MM.1S (cell line): ENCODE data around the gene MYBPHL.

Experiments
- DNase-seq: peaks from one replicate; pipeline ENCODE4 v3.0.0-alpha.2; 2015
- H2AFZ ChIP-seq: fragments of 300-600 bp; sonication (generic); 2 replicates; pipeline ENCODE4 v1.6.0; 2016; ENCODE audit warnings: antibody characterized with exemption, low read length
- H3F3A ChIP-seq: fragments of 300-600 bp; sonication (generic); 2 replicates; pipeline ENCODE4 v1.6.1; 2016; ENCODE audit warnings: mild to moderate bottlenecking, antibody characterized with exemption, low read length, moderate library complexity, mixed read lengths; ENCODE audit not compliant: insufficient read depth
- H3K27ac ChIP-seq: fragments of 300-600 bp; sonication (generic); 2 replicates; pipeline ENCODE4 v1.5.1; 2016; ENCODE audit warnings: mild to moderate bottlenecking, low read length
- H3K27me3 ChIP-seq: fragments of 300-600 bp; sonication (generic); replicated peaks from 2 replicates; pipeline ENCODE4 v1.6.0; 2016; ENCODE audit warnings: low read length; ENCODE audit not compliant: insufficient read depth
- H3K36me3 ChIP-seq: fragments of 300-600 bp; sonication (generic); replicated peaks from 2 replicates; pipeline ENCODE4 v1.6.1; 2016; ENCODE audit warnings: mild to moderate bottlenecking, low read length, mixed read lengths; ENCODE audit not compliant: insufficient read depth
- H3K4me1 ChIP-seq: fragments of 300-600 bp; sonication (generic); 2 replicates; pipeline ENCODE4 v1.6.1; 2016; ENCODE audit warnings: low read length, mixed read lengths
- H3K4me2 ChIP-seq: fragments of 300-600 bp; sonication (generic); 2 replicates; pipeline ENCODE4 v1.6.0; 2016; ENCODE audit warnings: low read depth, low read length
- H3K4me3 ChIP-seq: fragments of 300-600 bp; sonication (generic); 2 replicates; pipeline ENCODE4 v1.5.1; 2016; ENCODE audit warnings: low read length, mixed read lengths
- H3K79me2 ChIP-seq: fragments of 300-600 bp; sonication (generic); 2 replicates; pipeline ENCODE4 v1.6.1; 2016; ENCODE audit warnings: mixed run types, low read length, mixed read lengths
- H3K9ac ChIP-seq: fragments of 300-600 bp; sonication (generic); 2 replicates; pipeline ENCODE4 v1.6.1; 2016; ENCODE audit warnings: low read length, mixed read lengths
- H3K9me2 ChIP-seq: fragments of 300-600 bp; sonication (generic); replicated peaks from 2 replicates; pipeline ENCODE4 v1.6.1; 2016; ENCODE audit warnings: mild to moderate bottlenecking, low read length, mixed read lengths; ENCODE audit not compliant: insufficient read depth
- H3K9me3 ChIP-seq: fragments of 300-600 bp; sonication (generic); replicated peaks from 2 replicates; pipeline ENCODE4 v1.6.1; 2016; ENCODE audit warnings: mild to moderate bottlenecking, low read length, mixed read lengths; ENCODE audit not compliant: insufficient read depth
- H4K20me1 ChIP-seq: fragments of 300-600 bp; sonication (generic); 2 replicates; pipeline ENCODE4 v1.6.1; 2016; ENCODE audit warnings: mild to moderate bottlenecking, low read length, moderate library complexity, mixed read lengths; ENCODE audit not compliant: insufficient read depth
- CTCF ChIP-seq: fragments of 300-600 bp; sonication (generic); IDR thresholded peaks from 2 replicates; pipeline ENCODE4 v1.5.1; 2016; ENCODE audit warnings: antibody characterized with exemption, low read length, mixed read lengths
- EZH2 ChIP-seq: fragments of 300-600 bp; sonication (generic); optimal IDR thresholded peaks from 2 replicates; pipeline ENCODE3; 2017; ENCODE audit warnings: low read depth, mild to moderate bottlenecking, antibody characterized with exemption, low read length, mixed read lengths
- EZH2phosphoT487 ChIP-seq: fragments of 300-600 bp; sonication (generic); IDR thresholded peaks from 2 replicates; pipeline ENCODE4 v1.6.1; 2018; ENCODE audit warnings: antibody characterized with exemption, low read length

Gene MYBPHL

GRCh38 chr1:109272831-109273547 lies 33.8 kb downstream of the MYBPHL start:
- Histone ChIP-seq H3K4me1 (peaks cover 9% of the 10 kb centered on the region), H3K9ac (no peak overlapping the region)

GRCh38 chr1:109272021-109272799 lies 34.6 kb downstream of the MYBPHL start:
- no peak for DNase-seq
- H2AFZ ChIP-seq = no peak overlapping the region
- H3K27ac ChIP-seq = no peak overlapping the region
- H3K9ac ChIP-seq = no peak overlapping the region
- H3K79me2 ChIP-seq = no peaks in the 10 kb centered on the region
- H4K20me1 ChIP-seq = no peaks in the 10 kb centered on the region
- H3K9me2 ChIP-seq = no peaks in the 10 kb centered on the region
- H3K4me2 ChIP-seq = no peak overlapping the region
- H3F3A ChIP-seq = no peaks in the 10 kb centered on the region
- H3K4me3 ChIP-seq = no peak overlapping the region
- no peaks in the 10 kb centered on the region for H3K27me3 ChIP-seq
- H3K36me3 ChIP-seq = no peaks in the 10 kb centered on the region
- peaks cover 4% of the 10 kb centered on the region for H3K4me1 ChIP-seq
- H3K9me3 ChIP-seq = no peaks in the 10 kb centered on the region
- TF ChIP-seq EZH2phosphoT487 = no peak
- no peak for TF ChIP-seq EZH2
- no peak for TF ChIP-seq CTCF

More at GRCh38 chr1:109272831-109273547, 33.8 kb downstream of the MYBPHL start:
- H3K4me2 ChIP-seq = no peak overlapping the region
- H3K36me3 ChIP-seq = no peaks in the 10 kb centered on the region
- H3K27me3 ChIP-seq = no peaks in the 10 kb centered on the region
- no peaks in the 10 kb centered on the region for H3F3A ChIP-seq
- no peak overlapping the region for H3K4me3 ChIP-seq
- TF ChIP-seq EZH2 = no peak
- no peak for TF ChIP-seq CTCF
- TF ChIP-seq EZH2phosphoT487 = no peak
- H2AFZ ChIP-seq = no peak overlapping the region
- H3K27ac ChIP-seq = no peak overlapping the region
- no peaks in the 10 kb centered on the region for H3K9me3 ChIP-seq
- no peaks in the 10 kb centered on the region for H4K20me1 ChIP-seq
- no peaks in the 10 kb centered on the region for H3K9me2 ChIP-seq
- no peaks in the 10 kb centered on the region for H3K79me2 ChIP-seq
- no peak for DNase-seq

- no peaks in the 10 kb centered on the region for H3K9me3 ChIP-seq
- TF ChIP-seq EZH2phosphoT487 = no peak
- TF ChIP-seq CTCF = no peak
- TF ChIP-seq EZH2 = no peak
- H3K36me3 ChIP-seq = no peaks in the 10 kb centered on the region
- no peaks in the 10 kb centered on the region for H3F3A ChIP-seq
- H3K27me3 ChIP-seq = no peaks in the 10 kb centered on the region
- no peak overlapping the region for H2AFZ ChIP-seq
- DNase-seq = no peak
- H3K4me1 ChIP-seq = no peaks in the 10 kb centered on the region
- no peak overlapping the region for H3K9ac ChIP-seq
- no peaks in the 10 kb centered on the region for H4K20me1 ChIP-seq
- H3K4me2 ChIP-seq = no peak overlapping the region
- H3K4me3 ChIP-seq = no peak overlapping the region
- H3K79me2 ChIP-seq = no peaks in the 10 kb centered on the region
- no peak overlapping the region for H3K27ac ChIP-seq
- H3K9me2 ChIP-seq = no peaks in the 10 kb centered on the region
Observed at GRCh38 chr1:109271458-109271857, 35.4 kb downstream of the MYBPHL start.
